ES-I3 (cell line): Measurements from ENCODE around the gene CABLES2.

Experiments
- H3K36me3 ChIP-seq: 2 replicates; pipeline ENCODE4 v1.6.1; 2013; ENCODE audit warnings: mild to moderate bottlenecking, low read length, control low read depth, moderate library complexity; ENCODE audit not compliant: insufficient read depth
- H3K4me1 ChIP-seq: 2 replicates; pipeline ENCODE4 v1.6.1; 2013; ENCODE audit warnings: mild to moderate bottlenecking, control low read depth, low read length; ENCODE audit not compliant: insufficient read depth
- H3K9ac ChIP-seq: 2 replicates; pipeline ENCODE4 v1.6.1; 2013; ENCODE audit warnings: low read depth, mild to moderate bottlenecking, low read length, moderate library complexity
- H3K9me3 ChIP-seq: 2 replicates; pipeline ENCODE4 v1.6.1; 2013; ENCODE audit warnings: mild to moderate bottlenecking, low read length, moderate library complexity; ENCODE audit not compliant: control insufficient read depth, insufficient read depth

CABLES2 gene

DNA sequence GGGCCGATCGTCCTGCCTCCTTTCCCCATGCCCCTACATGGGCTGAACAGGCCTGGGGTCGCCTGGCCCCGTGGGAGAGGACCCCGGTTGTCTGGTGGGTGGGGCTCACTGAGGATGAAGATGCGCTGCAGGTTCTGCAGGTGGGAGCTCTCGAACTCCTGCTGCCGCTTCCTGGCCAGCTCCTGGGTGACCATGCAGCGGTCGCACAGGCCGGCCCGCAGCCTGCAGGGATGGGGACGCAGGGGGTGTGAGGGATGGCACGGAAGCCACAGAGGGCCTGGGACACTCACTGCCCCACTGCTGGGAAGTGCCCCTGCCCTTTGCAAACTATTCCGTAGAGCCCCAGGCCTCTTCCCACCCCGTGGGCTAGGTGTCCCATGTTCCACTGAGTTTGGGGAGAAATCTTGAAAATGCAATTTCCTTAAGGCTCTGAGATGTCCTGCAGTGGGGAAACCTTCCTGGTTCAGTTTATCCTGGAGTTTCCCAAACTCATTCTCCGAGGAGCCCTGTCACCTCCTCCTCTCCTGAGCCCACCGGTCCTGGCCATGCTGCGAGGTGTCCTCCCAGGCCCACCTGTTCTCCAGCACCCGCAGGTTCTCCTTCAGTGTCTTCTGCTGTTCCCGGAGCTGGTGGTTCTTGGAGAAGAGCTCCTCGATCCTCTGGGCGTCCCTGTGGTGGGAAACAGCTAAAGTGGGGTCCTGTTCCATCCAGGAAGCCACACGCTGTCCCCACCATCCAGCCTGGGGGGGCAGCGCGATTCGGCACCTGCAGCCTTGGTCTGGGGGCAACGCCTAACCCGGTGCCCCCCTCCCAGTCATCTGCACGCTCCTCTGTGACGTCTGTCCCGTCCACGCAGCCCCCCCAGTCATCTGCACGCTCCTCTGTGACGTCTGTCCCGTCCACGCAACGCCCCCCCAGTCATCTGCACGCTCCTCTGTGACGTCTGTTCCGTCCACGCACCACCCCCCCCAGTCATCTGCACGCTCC lies 9.9 kb upstream of the CABLES2 start:
- no peaks in the 10 kb centered on the region for H3K4me1 ChIP-seq
- H3K9ac ChIP-seq: no peak overlapping the region
- no peaks in the 10 kb centered on the region for H3K9me3 ChIP-seq
- no peaks in the 10 kb centered on the region for H3K36me3 ChIP-seq

DNA sequence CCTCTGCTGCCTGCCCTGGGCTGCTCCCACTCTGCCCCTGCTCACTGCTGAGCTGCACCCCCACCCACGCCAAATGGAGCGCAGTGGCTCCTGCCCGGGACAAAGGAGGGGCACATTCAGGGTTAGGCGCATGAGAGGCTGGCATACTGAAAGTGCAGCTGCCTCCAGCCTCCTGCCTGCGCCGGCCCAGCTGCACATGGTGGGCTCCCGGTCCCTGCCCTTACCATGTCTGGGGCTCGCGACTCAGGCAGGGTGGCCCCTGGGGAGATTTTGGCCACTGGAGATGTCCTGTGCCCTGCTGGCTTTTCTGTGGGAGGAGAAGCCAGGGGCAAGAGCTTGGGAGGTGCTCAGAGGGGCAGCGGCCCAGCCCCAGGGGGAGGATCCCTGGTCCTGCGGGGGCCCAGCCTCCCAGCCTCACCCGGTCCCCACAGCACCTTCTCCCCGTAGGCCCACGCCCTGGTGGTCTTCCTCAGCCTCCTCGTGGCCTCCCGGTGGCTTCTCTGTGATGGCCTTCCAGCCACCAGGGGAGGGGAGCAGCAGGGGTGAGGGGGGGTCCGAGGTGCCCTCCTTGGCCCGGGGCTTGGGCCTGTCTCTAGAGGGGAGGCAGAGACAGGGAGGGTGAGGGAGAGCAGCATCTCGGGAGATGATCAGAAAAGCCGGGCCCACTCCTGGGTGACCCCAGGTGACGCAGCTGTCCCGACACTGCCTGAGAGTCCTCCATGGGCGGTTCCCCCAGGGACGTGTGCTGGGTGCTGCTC lies 8.4 kb upstream of the CABLES2 start:
- Histone ChIP-seq H3K9me3 (no peaks in the 10 kb centered on the region), H3K36me3 (no peaks in the 10 kb centered on the region), H3K4me1 (no peaks in the 10 kb centered on the region), H3K9ac (no peak overlapping the region)

DNA sequence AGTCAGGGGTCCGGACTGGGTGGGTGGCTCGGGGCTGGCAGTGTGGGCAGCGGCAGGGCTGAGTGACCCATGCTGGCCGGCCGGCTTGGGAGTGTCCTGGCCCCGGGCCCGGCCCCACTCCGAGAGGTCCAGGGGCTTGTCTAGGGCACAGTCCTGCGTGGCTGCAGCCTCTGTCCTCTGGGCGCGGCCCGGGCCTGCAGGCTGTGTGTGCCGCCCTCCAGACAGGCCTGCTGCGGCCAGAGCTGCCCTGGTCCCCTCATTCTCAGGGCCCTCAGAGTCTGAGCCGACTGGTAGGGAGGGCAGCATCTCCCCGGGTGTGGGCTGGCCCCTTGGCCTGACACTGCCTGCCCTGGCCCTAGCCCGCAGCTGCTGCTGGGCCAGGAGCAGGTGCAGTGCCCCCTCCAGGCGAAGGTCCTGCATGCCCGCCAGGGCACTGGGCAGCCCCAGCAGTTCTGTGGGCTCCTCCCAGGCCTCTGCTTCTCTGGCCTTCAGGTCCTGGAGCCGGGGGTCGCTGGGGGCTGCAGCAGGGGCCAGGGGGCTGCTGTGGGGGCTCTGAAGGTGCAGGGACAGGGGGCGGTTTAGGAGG lies 6.9 kb upstream of the CABLES2 start:
- Histone ChIP-seq H3K36me3 (no peaks in the 10 kb centered on the region), H3K9ac (no peak overlapping the region), H3K9me3 (no peaks in the 10 kb centered on the region), H3K4me1 (no peaks in the 10 kb centered on the region)

DNA sequence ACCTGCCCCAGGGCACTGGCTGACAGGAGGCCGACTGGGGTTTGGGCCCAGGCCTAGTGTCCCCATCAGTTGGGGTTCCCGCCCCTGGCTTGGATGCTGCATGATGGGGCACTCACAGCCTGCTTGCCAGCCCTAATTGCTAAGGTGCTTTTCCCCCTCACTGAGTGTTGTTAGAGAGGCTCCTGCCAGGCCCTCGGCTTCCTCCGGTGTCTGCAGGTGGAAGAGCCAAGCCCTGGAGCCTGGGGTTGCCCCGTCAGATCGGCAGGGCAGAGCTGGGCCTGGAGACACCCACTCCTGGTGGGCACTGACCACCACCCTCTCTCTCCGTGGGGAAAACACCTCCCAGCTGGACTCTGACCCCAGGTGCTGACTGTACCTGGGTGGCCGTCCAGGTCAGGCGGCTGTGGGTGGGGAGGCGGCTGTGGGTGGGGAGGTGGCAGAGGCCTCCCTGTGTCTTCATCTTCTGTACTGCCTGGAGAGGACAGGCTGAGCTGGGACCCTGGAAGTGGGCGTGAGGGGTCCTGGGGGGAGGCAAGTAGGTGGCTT lies 6.0 kb upstream of the CABLES2 start:
- Histone ChIP-seq H3K9me3 (no peaks in the 10 kb centered on the region), H3K9ac (no peak overlapping the region), H3K4me1 (no peaks in the 10 kb centered on the region), H3K36me3 (no peaks in the 10 kb centered on the region)

DNA sequence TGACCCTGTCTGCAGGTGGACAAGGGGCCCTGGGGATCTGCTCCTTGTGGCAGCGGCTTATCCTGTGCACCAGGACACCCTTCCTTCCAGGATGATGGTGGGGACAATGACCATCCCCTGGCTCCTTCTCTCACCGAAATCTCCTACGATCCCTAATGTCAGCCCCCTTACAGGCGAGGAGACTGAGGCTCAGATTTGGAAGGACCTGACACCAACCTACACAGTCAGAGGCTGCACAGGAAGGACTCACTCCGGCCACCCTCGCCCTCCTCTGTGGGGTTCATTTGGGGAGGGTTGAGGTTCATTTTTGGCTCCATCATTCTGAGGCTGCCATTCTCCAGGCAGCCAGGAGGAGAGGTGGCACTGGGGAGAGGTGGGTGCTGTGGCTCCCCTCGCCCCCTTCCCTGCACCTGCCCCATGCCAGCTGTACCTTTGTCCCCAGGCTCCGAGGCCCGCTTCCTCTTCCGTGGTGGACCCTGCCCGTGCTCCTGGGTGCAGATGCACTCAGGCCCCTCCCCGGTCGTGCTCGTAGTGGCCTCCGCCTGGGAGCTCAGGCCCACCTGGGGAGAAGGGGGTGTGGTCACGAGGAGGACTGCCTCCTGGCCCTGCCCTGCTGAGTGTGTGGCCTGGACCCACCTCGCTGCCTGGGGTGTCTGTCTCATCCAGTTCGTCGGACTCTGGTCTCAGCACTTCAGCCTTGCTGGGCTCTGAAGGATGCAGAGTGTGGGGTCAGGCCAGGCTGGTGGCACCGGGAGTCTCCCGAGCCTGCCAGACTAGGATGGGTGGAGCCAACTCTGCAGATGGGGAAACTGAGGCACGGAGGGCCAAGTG lies 5.3 kb upstream of the CABLES2 start:
- Histone ChIP-seq H3K9me3 (no peaks in the 10 kb centered on the region), H3K36me3 (no peaks in the 10 kb centered on the region), H3K4me1 (no peaks in the 10 kb centered on the region; the same call in 1 of the 2 replicates), H3K9ac (no peak overlapping the region)

DNA sequence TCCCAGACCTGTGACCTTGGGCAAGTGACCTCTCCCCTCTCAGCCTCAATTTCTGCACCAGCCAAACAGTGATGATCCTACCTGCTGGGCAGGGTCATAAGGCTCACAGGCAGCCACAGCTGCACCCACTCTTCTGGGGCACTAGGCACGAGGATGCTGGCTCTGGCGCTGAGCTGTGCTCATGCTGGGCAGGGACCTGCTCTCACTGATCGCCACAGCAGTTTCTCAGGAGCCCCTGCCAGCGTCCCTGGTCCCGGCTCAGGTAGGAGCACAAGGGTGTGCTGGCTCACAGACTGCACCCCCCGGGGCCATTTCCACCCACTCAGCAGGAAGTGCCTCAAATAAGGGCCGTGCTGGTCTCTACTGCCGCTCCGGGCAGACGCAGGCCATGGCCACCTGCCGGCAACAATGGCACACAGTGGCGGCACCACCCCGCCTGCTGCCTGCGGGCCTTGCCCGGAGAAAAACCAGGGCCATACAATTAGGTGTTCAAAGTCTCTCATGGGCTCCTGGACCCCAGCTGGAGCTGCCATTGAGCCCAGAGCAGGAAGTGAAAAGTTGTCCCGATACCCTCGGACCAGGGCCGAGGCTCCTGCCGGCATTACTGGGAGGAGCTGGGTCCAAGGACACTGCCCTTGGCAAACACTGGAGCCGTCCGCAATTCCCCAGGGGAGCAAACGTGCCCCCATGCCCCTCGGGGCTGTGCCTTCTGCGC lies 4.6 kb upstream of the CABLES2 start:
- no peaks in the 10 kb centered on the region for H3K9me3 ChIP-seq
- H3K36me3 ChIP-seq: no peaks in the 10 kb centered on the region
- H3K9ac ChIP-seq: no peak overlapping the region
- no peaks in the 10 kb centered on the region; the same call in 1 of the 2 replicates for H3K4me1 ChIP-seq

DNA sequence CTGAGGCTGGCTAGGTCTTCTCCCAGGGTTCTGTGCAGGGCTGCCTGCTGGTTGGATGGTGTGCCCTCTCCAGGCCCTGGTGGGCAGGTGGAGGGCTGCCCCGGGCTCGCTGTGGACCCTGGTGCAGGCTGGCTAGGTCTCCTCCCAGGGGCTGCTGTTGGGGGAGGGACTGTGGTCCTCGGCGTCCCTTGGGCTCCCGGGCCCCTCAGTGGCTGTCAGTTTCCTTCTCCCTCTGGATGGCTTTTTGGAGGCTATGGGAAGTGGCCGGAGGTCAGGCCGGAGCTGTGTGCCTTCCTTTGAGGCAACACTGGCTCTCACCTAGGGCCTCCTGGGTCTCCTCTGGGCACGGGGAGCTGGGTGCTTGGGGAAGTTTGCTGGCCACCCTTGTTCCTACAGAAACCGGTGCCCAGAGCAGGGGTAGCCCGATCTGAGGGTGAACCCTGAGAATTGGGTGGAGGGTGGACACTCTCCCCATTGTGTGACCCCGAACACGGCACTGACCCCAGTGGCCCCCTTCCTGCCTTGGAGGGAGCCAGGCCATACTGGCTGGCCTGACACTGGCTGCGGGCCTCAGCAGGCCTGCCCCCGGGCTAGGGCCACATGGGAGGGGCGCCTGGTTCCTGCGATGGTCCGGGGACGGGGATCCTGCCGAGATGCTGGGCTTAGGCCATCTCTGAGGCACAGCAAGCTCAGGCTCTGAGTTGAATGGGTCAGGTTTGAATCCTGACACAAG lies 3.8 kb upstream of the CABLES2 start:
- no peak overlapping the region for H3K9ac ChIP-seq
- no peaks in the 10 kb centered on the region; the same call in 1 of the 2 replicates for H3K4me1 ChIP-seq
- no peaks in the 10 kb centered on the region for H3K36me3 ChIP-seq
- H3K9me3 ChIP-seq: no peaks in the 10 kb centered on the region

DNA sequence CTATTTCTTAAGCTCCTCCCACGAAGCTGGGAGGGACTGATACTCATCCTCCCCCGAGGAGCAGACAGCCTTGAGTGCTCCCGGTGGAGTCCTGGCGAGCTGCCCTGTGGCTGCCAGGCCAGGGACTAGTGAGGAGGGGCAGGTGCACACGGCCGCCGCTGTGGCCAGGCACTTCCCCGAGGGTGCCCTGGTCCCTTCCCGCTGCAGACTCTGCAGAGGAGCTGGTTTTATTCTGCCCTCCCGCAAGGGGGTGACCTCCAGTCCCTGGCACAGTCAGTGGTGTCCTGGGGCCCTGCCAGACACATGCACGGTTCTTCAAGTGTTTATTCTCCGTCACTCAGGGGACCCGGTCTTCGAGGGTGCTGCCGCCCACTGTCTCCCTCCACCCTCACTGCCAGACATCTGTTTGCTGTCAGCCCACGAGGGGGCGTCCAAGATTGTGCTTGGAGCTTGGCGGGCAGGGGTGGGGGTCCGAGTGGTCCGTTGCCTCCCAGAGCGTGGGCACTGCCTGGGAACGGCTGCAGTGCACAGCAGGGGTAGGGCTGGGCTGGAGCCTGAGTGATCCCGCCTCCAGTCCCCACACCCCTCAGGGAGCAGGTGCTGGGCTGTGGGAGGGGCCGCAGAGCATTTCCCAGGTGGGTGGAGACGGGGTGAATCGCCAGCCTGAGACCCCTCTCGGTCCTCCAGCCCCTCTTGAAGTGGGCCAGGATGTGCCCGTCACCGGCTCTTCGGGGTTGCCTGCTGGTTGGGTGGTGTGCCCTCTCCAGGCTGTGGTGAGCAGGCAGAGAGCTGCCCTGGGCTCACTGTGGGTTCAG lies 3.1 kb upstream of the CABLES2 start:
- Histone ChIP-seq H3K9me3 (no peaks in the 10 kb centered on the region), H3K9ac (no peak overlapping the region), H3K36me3 (no peaks in the 10 kb centered on the region), H3K4me1 (no peaks in the 10 kb centered on the region; the same call in 1 of the 2 replicates)

DNA sequence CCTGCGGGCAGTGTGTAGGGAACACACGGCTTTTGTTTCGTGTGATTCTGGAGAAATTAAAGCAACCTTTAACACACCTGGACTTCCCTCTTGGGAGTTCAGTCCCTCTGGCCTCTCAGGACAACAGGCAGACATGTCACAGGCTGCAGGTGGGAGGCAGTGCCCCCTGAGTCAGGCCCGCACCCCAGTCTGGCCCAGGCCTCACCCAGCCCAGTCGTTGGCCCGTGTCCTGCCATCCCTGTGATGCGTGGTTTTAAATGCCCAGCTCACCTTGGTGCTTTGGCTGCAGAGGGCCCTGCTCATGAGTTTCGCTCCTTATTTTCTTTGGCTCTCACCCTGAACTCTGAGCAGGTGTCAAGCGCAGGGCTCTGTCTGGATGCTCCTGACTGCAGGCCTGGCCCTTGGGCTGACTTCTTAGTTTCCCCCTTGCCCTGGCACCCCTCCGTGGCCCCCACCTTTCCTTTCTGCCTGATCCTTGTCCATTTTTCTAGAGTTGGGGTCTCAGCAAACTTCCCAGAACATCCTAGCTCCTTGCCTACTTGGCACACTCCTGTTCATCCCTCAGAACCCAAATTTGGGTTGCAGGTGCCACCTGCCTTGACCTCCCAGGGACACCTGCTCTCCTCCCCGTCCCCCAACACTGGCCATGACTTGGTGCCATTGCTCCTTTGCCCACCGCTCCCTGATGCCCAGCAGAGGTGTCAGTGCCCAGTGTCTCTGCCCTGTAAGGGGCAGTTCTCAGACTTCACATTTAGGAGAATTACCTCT lies 2.2 kb upstream of the CABLES2 start:
- no peak overlapping the region for H3K9ac ChIP-seq
- no peaks in the 10 kb centered on the region for H3K9me3 ChIP-seq
- H3K4me1 ChIP-seq: no peaks in the 10 kb centered on the region; the same call in 1 of the 2 replicates
- no peaks in the 10 kb centered on the region for H3K36me3 ChIP-seq

DNA sequence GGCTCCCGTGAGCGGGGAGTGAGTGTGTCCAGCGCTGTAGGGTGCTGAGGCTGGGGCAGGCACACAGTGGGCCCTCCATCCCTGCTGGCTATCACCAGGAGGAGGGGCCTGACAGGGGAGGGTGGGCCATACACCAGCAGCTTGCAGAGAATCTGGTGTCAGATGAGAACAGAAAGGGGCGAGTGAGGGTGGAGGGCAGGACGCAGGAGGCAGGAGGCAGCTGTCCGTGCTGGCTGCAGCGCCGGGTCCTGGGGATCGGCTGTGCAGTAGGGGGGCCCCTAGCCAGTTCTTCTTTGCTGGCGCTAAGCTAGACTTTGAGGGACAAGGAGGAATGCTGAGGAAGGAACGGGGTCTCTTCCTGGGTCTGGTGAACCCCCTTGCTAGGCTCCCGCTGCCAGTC lies 1.6 kb upstream of the CABLES2 start:
- Histone ChIP-seq H3K9ac (no peak overlapping the region), H3K36me3 (no peaks in the 10 kb centered on the region), H3K4me1 (no peaks in the 10 kb centered on the region; the same call in 1 of the 2 replicates), H3K9me3 (no peaks in the 10 kb centered on the region)

DNA sequence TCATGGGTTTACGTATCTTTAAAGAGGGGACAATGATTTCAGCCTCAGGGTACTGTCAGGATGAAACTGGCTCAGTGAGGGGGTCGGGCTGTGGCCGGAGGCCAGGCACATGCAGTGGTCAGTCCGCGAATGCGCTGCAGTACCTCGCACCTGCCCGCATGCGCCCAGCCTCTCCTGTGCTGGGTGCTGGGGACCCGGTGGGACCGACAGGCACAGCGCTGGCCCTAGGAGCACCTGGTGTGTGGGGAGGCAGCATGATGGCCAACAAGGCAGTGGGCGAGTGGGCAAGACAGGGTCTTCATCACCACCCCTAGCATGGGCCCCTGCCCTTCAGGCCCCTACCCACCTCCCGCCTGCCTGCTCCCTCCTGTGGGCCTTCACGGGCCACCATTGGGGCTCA lies 970 bp upstream of the CABLES2 start:
- no peaks in the 10 kb centered on the region; the same call in 1 of the 2 replicates for H3K4me1 ChIP-seq
- H3K36me3 ChIP-seq: no peaks in the 10 kb centered on the region
- H3K9me3 ChIP-seq: no peaks in the 10 kb centered on the region
- H3K9ac ChIP-seq: no peak overlapping the region
